Placental epithelial cell (primary cell): ENCODE measurements around the gene TMEM225B. TPM values are rescaled to one million over a fixed set of nuclear protein-coding genes. Genes with fewer than 3 reads are reported as not detected.

Source experiments
- total RNA-seq: library from RNA; depleted of rRNA; stranded (reverse); fragments of >200 nt; gene quantifications from 2 replicates; pipeline ENCODE4 v1.2.3, GENCODE V29; 2012

The TMEM225B gene, protein sequence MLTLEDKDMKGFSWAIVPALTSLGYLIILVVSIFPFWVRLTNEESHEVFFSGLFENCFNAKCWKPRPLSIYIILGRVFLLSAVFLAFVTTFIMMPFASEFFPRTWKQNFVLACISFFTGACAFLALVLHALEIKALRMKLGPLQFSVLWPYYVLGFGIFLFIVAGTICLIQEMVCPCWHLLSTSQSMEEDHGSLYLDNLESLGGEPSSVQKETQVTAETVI
- total RNA-seq: 5.5 TPM in 1 of 2 replicates, not detected in the other

DNA sequence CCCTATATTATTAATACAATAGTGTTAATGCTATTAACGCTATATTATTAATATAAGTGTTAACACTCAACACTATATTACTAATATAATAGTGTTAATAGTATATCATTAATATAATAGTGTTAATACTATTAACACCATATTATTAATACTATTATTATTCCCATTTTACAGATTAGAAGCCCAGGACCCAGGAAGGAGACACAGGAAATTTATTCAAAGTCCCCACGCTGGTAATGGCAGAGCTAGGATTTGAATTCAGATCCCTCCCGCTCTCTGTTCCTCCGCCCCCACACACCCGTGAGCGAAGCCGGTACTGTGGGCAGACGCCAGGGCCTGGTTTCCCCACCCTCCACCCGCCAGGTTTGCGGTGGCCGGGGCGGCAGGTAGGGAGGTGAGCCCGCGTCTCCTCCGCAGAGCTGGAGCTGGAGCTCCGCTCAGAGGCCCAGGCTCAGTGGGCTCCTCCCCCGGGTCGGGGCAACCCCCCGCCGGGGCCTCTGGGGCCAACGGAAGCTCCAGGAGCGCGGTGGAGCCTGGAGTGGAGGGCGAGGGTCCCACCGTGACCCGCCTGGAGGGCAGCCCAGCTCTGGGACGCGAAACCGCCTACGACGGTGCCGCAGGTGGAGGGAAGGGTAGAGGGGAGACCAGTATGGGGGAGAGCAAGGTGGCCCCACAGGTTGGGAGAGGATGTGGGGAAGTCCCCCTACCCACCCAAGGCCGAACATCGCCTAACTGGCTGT, at the start of gene TMEM225B:
Gene TMEM225B, plus strand, starts transcription at position 506 of the 740 bp plus-strand sequence. CDS start 6,122 bp downstream, outside the sequence.

DNA sequence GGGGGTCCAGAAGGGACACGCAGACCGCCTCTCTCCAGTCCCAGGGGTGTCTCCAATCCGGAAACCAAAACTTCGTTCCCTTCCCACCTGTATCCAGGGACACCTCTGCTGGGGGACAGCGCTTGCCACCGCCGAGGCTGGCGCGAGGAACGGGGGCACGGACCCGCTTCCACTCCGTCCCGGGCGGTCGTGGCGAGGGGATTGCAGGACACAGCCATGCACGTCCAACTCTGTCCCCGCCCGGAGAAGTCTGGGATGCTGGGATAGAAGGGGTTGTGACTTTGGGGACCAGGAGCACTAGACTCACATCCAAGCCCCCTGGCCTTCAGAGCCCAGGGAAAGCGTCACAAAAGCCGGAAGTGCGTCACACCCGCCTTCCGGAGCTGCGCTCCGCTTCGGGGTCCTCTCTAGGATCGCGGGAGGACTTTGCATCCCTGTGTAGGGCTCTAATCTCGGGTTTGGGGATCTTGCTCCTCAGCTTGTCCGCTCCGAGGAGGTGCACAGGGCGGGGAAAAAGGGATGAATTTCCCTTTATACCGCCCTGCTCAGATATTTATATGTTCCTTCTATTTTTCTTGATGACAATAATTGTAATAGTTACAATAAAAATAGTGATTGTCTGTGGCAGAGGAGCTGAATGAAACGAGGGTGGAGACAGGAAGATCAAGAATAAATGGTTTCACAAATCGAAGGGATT, 46.2 kb upstream of the TMEM225B start, which contains the start of gene FAM200A:
Gene FAM200A, minus strand, starts transcription at position 348 of the 697 bp plus-strand sequence. CDS start 3,707 bp downstream, outside the sequence.

DNA sequence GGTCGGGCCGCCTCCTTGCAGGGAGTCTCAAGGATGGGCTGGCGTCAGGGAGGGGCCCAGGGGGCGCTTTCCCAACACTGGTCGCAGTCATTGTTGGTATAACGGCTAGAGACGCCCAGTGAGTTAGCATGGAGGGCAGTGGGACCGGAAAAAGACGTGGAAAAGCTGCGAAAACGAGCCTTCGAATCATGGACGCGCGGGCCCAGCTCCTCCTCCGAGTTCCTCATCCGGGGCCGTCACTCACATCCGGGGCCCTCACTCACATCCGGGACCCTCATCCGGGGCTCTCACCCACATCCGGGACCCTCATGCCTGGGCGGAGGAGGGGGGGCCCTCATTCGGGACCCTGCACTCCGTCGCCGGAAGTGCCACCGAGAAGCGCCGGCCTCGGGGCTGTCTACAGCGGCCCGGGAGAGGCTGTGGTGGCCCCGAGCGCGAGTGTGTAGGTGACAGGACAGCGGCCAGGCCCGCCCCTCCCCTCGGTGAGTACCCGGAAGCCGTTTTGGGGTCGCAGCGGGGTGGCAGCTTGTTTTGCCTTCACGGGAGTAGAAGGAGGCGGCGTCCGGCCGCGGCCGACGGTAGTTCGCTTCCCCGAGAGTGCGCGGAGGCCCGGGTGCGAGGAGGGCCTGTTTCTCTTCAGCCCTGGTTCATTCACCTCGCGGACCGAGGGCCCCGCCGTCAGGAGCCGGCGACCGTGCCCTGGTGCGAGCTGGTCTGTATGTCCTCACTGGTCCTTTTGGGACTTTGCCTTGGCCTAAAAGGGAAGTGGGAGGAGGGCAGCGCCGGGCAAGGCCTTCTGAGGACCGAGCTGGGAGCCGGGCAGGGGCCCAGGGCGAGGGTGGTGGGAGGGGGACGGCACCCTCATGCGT, 39.5 kb upstream of the TMEM225B start, which contains the start of gene ZNF655:
Gene ZNF655, plus strand, starts transcription at position 337 of the 869 bp plus-strand sequence. CDS start 1,918 bp downstream, outside the sequence.

DNA sequence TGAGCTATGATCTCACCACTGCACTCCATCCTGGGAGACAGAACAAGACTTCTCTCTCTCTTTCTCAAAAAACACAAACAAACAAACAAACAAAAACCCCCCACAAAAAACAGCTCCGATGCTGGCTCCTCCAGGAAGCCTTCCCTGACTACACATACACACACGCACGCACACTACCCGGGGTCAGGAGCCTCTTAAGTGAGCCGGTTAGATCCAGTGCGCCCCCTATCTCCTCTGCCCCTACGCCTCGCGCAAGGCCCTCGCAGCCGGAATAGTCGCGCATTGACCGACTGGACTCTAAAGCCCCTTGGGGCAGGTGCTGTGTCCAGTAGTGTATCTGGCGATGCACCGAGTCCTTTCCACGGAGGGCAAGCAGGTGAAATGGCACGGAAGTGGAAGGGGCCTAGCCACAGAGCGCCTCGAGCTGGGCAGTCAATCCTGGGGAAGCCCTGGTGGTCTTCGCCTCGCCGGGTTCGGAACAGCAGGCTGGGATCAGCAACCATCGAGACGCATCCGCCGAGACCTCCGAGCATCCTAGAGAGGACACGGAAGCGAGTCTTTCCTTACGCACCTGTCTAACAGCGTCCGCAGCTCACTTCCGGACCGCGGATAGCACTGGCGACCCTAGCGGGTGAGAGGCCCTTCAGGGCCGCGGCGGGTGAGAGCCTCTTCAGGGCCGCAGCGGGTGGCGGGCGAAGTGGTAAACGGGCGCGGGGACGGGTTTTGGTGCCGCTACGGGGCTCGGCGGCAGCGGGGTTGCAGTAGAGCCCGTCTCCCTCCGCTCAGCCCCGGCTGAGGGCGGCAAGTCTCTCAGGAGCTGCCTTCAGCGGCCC, 18.5 kb downstream of the TMEM225B start, which contains the start of gene ZSCAN25:
Gene ZSCAN25, plus strand, starts transcription at position 588 of the 833 bp plus-strand sequence. CDS start 2,661 bp downstream, outside the sequence.

Other genes starting within 250 kb of the TMEM225B start
- 170 and 448 TPM in 2 replicates for gene ARPC1B, start 223.5 kb upstream of the TMEM225B start, total RNA-seq
- gene PDAP1, start 189.7 kb upstream of the TMEM225B start, total RNA-seq: 31.4 and 51.6 TPM in 2 replicates
- gene BUD31, start 189.3 kb upstream of the TMEM225B start, total RNA-seq: 68.5 and 89.9 TPM in 2 replicates
- 5.4 and 5.5 TPM in 2 replicates for gene PTCD1, start 159.5 kb upstream of the TMEM225B start, total RNA-seq
- gene CPSF4, start 159.3 kb upstream of the TMEM225B start, total RNA-seq: 18.4 and 27.5 TPM in 2 replicates
- 260 and 553 TPM in 2 replicates for gene ATP5MF, start 132.1 kb upstream of the TMEM225B start, total RNA-seq
- 5.3 and 5.9 TPM in 2 replicates for gene ZNF789, start 125.4 kb upstream of the TMEM225B start, total RNA-seq
- gene ZNF394, start 98.0 kb upstream of the TMEM225B start, total RNA-seq: 17.9 and 32.2 TPM in 2 replicates
- gene ZKSCAN5, start 93.6 kb upstream of the TMEM225B start, total RNA-seq: 12.1 and 14.9 TPM in 2 replicates
- 7.8 and 9.0 TPM in 2 replicates for gene FAM200A, start 46.2 kb upstream of the TMEM225B start, total RNA-seq
- 85.0 and 85.6 TPM in 2 replicates for gene ZNF655, start 39.6 kb upstream of the TMEM225B start, total RNA-seq
- gene ZSCAN25, start 18.7 kb downstream of the TMEM225B start, total RNA-seq: 21.0 and 28.3 TPM in 2 replicates
- gene CYP3A5, start 81.7 kb downstream of the TMEM225B start, total RNA-seq: under 0.01 TPM in 1 of 2 replicates, not detected in the other
- 0.22 TPM in 1 of 2 replicates, not detected in the other for gene CYP3A7, start 136.9 kb downstream of the TMEM225B start, total RNA-seq
- not detected in 2 replicates for gene CYP3A4, start 185.9 kb downstream of the TMEM225B start, total RNA-seq
- not detected in 2 replicates for gene CYP3A43, start 229.7 kb downstream of the TMEM225B start, total RNA-seq